HG02763 (cell line): Measurements from ENCODE around the gene DLG3.
"Not testable (repeated sequence)": the region's sequence is repeated elsewhere in the genome, so short reads cannot be mapped to it uniquely, and the experiment has no call there.

Experiments
- ATAC-seq: cut with Tn5 transposase; IDR thresholded peaks from one replicate; pipeline ENCODE4 v1.9.1; 2021; ENCODE audit warnings: mild to moderate bottlenecking, moderate library complexity; ENCODE audit not compliant: unreplicated experiment

DLG3 gene

GRCh38 chrX:70444326-70444945 lies at the start of gene DLG3:
Gene DLG3, plus strand, starts transcription at chrX:70444835. Its CDS starts 367 bp downstream, at chrX:70445202.
- no peak for ATAC-seq

GRCh38 chrX:70398899-70399298 lies 45.7 kb upstream of the DLG3 start:
- ATAC-seq = no peak

- ATAC-seq = not testable (repeated sequence)
Measured at GRCh38 chrX:70400181-70400580, 44.5 kb upstream of the DLG3 start.

GRCh38 chrX:70402721-70403120 lies 41.9 kb upstream of the DLG3 start:
- no peak for ATAC-seq

- ATAC-seq = no peak
Measured at GRCh38 chrX:70405003-70405402, 39.6 kb upstream of the DLG3 start.

- ATAC-seq = no peak
Measured at GRCh38 chrX:70410921-70411320, 33.7 kb upstream of the DLG3 start.

- ATAC-seq = no peak
Measured at GRCh38 chrX:70411475-70411874, 33.2 kb upstream of the DLG3 start.

GRCh38 chrX:70421618-70422017 lies 23.0 kb upstream of the DLG3 start:
- ATAC-seq = no peak

GRCh38 chrX:70422851-70423341 lies 21.7 kb upstream of the DLG3 start, which contains the start of gene GDPD2:
Gene GDPD2, plus strand, starts transcription at chrX:70423314. Its CDS starts 1,671 bp downstream, at chrX:70424985.
- no peak for ATAC-seq

GRCh38 chrX:70423936-70424675 lies 20.5 kb upstream of the DLG3 start:
- ATAC-seq = no peak

- ATAC-seq = no peak
Measured at GRCh38 chrX:70424801-70425200, 19.8 kb upstream of the DLG3 start.

- ATAC-seq = no peak
Measured at GRCh38 chrX:70426286-70427278, 18.1 kb upstream of the DLG3 start.

- ATAC-seq = no peak
Measured at GRCh38 chrX:70427365-70427764, 17.3 kb upstream of the DLG3 start.

- ATAC-seq = no peak
Measured at GRCh38 chrX:70429759-70430158, 14.9 kb upstream of the DLG3 start.

GRCh38 chrX:70432936-70433847 lies 11.4 kb upstream of the DLG3 start:
- ATAC-seq = no peak

- ATAC-seq = peak; percentile 56
Measured at GRCh38 chrX:70433848-70434351, 10.7 kb upstream of the DLG3 start.

- peak; percentile 65 for ATAC-seq
Measured at GRCh38 chrX:70434352-70434866, 10.2 kb upstream of the DLG3 start.

GRCh38 chrX:70434914-70435586 lies 9.6 kb upstream of the DLG3 start:
- no peak for ATAC-seq

GRCh38 chrX:70436343-70436742 lies 8.3 kb upstream of the DLG3 start:
- ATAC-seq = no peak
